Hepatic stellate cell (primary cell): Measurements from ENCODE around the gene CAPZA3.
"Not testable (repeated sequence)": the region's sequence is repeated elsewhere in the genome, so short reads cannot be mapped to it uniquely, and the experiment has no call there.

Experiments
- DNase-seq: peaks from one replicate; pipeline ENCODE4 v3.0.0; 2011; ENCODE audit warnings: low spot score

The CAPZA3 gene

GRCh38 chr12:18737819-18738218 lies at the start of gene CAPZA3, which contains the start of gene PLCZ1:
Gene CAPZA3 (plus strand): TSS chr12:18738119. CDS start chr12:18738269, 150 bp downstream.
Gene PLCZ1 (minus strand): TSS chr12:18738012. CDS start chr12:18737371, 641 bp downstream.
- no peak for DNase-seq

- no peak for DNase-seq
Measured at GRCh38 chr12:18689771-18690170, 48.1 kb upstream of the CAPZA3 start.

GRCh38 chr12:18690653-18691052 lies 47.3 kb upstream of the CAPZA3 start:
- DNase-seq, result peak; percentile 13

GRCh38 chr12:18693986-18694385 lies 43.9 kb upstream of the CAPZA3 start:
- not testable (repeated sequence) for DNase-seq

GRCh38 chr12:18696971-18697602 lies 40.8 kb upstream of the CAPZA3 start:
- peak; percentile 16 for DNase-seq

- peak; percentile 68 for DNase-seq
Measured at GRCh38 chr12:18700271-18700670, 37.6 kb upstream of the CAPZA3 start.

GRCh38 chr12:18703321-18703720 lies 34.6 kb upstream of the CAPZA3 start:
- no peak for DNase-seq

- no peak for DNase-seq
Measured at GRCh38 chr12:18703911-18704310, 34.0 kb upstream of the CAPZA3 start.

- no peak for DNase-seq
Measured at GRCh38 chr12:18706798-18707197, 31.1 kb upstream of the CAPZA3 start.

GRCh38 chr12:18716236-18716635 lies 21.7 kb upstream of the CAPZA3 start:
- DNase-seq, result no peak

GRCh38 chr12:18718462-18718861 lies 19.5 kb upstream of the CAPZA3 start:
- no peak for DNase-seq

- DNase-seq, result no peak
Measured at GRCh38 chr12:18719922-18720510, 17.9 kb upstream of the CAPZA3 start.

- no peak for DNase-seq
Measured at GRCh38 chr12:18720690-18721089, 17.2 kb upstream of the CAPZA3 start.

GRCh38 chr12:18721452-18721851 lies 16.5 kb upstream of the CAPZA3 start:
- DNase-seq, result no peak

- DNase-seq, result no peak
Measured at GRCh38 chr12:18723752-18724151, 14.2 kb upstream of the CAPZA3 start.

GRCh38 chr12:18731156-18731555 lies 6.8 kb upstream of the CAPZA3 start:
- no peak for DNase-seq

GRCh38 chr12:18747895-18748294 lies 10.0 kb downstream of the CAPZA3 start:
- peak; percentile 36 for DNase-seq

GRCh38 chr12:18749386-18749957 lies 11.6 kb downstream of the CAPZA3 start:
- no peak for DNase-seq

GRCh38 chr12:18750085-18750484 lies 12.2 kb downstream of the CAPZA3 start:
- no peak for DNase-seq

- DNase-seq, result no peak
Measured at GRCh38 chr12:18751866-18752265, 13.9 kb downstream of the CAPZA3 start.

- peak; percentile 69 for DNase-seq
Measured at GRCh38 chr12:18752280-18752920, 14.5 kb downstream of the CAPZA3 start.

GRCh38 chr12:18752947-18753346 lies 15.0 kb downstream of the CAPZA3 start:
- no peak for DNase-seq
